HG03139 (cell line): ENCODE results near the gene FRG1.
"Not testable (repeated sequence)": the region's sequence is repeated elsewhere in the genome, so short reads cannot be mapped to it uniquely, and the experiment has no call there.

Experiments
- ATAC-seq: cut with Tn5 transposase; IDR thresholded peaks from one replicate; pipeline ENCODE4 v1.9.1; 2021; ENCODE audit not compliant: unreplicated experiment

The FRG1 gene

DNA sequence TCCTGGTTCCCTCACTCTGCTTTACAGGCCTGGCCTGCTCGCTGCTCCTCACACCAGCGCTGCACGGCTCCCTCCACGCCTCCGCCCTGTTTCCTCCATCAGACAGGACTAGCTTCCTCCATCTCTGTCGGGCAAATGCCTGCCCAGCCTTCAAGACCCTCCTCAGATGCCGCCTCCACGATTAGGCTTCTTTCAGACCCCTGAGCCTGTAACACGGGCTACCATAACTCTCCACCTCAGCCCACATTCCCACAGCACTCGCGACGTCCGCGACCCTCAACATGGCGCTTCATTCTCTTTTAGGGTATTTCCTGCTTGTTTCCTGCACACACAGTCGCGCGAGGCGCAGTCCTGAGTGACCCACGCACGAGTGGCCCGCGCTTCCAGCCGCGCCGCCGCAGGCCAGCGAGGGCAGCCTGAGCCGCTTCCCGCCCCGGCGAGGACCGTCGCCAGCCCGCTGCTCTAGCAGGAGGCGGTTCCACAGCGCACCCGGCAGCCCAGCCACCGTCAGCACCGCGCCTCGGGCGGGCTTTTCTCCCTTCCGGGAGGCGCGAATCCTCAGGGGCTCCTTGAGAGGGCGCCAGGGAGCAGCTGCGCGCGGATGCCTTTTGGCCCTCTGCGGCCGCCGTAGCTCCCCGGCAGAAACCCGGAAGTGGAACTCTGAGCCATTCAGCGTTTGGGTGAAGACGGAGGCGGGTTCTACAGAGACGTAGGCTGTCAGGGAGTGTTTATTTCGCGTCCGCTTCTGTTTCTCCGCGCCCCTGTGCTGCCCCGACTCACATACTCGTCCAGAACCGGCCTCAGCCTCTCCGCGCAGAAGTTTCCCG, at the start of gene FRG1:
Gene FRG1 (plus strand): TSS at position 695 of the 827 bp plus-strand sequence. CDS start 138 bp downstream, outside the sequence.
- peak; percentile 100 for ATAC-seq

DNA sequence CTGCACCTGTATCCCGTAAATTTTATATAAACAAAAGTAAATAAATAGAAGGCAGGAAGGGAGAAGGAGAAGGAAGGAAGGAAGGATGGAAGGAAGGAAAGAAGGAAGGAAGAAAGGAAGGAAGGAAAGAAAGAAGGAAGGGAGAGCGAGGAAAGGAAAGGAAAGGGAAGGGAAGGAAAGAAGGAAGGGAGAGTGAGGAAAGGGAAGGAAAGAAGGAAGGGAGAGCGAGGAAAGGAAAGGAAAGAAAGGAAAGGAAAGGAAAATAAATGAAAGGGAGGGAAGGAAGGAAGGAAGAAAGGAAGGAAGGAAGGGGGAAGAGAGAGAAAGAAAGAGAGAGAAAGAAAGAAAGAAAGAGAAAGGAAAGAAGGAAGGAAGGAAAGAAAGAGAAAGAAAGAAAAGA, 43.0 kb upstream of the FRG1 start:
- ATAC-seq, result no peak

DNA sequence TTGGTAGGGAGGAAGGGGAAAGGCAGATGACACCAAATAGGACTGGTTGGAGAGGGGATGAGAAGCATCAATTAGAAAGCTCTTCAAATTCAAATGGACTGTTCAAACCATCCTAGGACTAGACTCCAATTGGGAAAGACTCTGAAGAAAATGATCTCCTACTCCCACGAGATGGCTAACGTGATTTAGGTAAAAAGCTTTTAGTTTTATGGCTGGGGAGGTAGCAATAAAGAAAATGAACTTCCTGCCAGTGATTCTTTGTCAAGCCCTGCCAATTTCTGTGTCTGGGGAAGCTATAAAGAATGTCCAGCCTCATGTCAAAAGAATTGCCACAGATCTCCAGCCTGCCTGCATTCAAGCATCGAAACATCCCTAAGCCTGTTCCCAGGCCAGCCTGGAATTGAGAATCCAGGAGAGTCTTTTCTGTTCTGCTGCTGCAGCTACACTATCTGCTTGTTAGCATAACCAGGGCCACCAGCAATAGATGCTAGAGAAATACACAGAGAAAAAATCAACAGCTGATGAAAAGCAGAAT, 41.1 kb upstream of the FRG1 start:
- not testable (repeated sequence) for ATAC-seq

DNA sequence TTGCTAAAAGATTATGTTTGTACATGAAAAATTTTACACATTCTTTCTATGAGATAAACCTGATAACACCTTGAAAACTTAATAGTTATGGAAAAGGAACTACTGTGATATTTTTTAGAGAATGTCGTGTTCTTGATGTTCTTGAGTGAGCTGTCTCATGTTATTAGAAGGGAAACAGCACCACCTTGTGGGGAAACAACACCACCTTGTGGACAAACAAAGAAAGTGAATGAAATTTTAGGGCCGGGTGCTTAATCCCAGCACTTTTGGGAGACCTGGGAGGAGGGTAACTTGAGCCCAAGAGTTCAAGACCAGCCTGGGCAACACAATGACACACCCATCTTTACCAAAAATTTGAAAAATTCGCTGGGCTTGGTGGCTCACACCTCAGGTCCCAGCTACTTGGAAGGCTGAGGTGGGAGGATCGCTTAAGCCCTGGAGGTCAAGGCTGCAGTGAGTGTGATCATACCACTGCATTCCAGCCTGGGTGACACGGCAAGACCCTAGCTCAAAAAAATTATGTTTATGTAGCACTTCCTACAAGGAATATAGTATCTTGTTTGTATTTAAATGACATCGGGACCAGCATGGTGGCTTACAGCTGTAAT, 36.1 kb upstream of the FRG1 start:
- ATAC-seq, result peak; percentile 86

DNA sequence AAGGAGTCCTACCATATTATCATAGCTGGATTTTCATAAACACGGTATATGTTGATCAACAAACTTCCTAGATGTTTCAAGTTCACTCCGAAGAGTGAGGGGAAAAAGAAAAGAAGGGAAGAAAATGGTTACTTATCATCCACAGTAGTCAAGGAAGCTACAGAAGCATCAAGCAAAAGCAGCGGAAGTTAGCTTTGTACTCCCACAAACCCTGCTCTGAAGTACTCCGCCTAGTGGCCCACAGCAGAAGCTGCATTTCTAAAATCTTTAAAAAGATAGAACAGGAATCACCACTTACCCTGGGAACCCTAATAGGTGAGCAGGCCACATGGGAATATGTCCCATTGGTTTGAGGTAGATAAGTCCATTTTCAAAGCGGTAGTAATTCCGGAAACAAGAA, 28.5 kb upstream of the FRG1 start:
- ATAC-seq, result no peak

DNA sequence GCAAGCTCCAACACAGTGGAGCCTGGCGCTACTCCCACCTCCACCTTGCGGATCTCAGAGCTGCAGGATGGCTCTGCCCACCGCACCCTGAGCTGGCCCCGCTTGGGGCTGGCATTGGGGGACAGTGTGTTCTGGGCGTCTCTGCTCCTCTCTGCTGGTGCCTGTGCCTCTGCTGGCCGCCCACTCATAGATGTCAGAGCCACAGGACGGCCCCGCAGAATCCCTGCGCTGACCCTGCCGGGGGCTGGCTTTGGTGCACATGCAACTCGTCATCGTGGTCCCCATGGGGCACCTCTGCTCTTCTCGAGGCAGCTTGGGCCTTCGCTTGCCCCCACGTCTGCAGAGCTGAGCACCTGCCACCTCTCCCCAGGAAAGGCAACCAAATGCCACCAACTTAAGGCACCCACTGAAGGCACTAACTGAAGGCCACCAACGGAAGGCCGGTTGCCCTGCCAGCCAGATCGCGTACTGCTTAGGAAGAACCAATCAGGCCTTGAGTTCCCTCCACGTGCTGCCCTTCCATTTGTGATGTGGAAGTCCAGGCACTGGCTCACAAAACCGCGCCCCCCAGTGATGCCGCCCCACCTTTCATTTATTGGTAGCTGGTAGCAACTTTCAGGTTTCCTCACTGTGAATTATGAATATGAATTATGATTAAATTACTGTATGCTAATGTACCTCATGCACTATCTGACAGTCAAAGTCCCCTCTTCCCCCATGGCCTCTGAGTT, 23.3 kb upstream of the FRG1 start:
- ATAC-seq, result no peak

DNA sequence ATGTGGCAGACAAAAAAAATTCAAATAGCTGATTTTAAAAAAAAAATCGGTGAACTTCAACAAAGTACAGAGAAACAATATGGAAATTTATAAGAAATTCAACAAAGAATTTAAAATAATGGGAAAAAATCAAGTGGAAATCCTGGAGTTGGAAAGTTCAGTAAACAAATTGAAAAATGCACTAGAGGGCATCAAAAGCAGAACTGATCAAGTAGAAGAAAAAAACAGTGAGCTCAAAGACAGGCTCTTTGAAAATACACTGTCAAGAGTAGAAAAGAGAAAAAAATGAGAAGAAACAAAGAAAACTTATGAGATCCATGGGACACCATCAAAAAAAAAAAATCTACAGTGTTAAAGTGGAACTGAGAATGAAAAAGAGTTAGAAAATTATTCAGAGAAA, 19.6 kb upstream of the FRG1 start:
- no peak for ATAC-seq

DNA sequence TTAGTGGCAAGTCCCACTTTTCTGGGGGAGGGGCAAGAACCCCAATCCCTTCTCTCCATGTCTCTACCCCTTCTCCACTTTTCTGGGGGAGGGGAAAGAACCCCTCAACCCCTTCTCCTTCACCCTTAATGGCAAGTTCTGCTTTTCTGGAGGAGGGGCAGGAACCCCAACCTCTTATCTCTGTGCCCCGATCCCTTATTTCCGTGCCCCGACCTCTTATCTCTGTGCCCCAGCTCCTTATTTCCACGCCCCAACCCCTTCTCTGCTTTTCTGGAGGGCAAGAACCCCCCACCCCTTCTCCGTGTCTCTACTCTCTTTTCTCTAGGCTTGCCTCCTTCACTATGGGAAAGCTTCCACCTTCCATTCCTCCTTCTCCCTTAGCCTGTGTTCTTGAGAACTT, 13.9 kb upstream of the FRG1 start:
- not testable (repeated sequence) for ATAC-seq

DNA sequence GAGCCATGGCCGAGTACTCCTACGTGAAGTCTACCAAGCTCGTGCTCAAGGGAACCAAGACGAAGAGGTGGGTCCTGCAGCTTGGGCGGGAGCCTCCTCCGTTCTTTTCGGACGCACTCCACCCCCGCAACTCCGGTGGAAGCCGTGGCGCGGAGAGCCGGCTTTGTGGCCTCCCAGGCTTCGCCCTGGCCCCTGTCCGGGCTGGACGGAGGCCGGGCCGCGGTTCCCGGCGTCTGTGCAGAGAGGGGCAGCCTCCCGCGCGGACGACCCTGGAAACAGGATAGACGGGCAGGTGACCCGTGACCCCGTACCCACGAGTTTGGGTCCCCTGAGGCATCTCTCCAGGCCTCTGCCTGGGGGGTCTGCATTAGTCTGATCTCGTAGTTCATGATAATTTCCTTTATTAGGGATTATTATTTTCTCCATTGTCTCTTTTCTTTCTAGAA, 356 bp downstream of the FRG1 start:
- no peak for ATAC-seq

DNA sequence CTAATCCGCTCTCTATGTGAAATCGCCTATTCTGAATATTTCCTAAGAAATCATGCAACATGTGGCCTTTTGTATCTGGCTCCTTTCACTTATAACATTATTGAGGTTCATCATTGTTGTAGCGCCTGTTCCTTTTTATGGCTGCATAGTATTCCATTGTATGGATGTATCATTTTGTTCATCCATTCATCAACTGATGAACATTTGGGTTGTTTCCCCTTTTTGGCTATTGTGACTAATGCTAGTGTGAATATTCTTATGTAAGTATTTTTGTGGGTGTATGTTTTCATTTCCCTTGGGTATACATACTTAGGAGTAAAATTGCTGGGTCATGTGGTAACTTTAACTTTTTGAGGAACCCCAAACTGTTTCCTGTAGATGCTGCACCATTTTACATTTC, 1.7 kb downstream of the FRG1 start:
- ATAC-seq, result not testable (repeated sequence)

DNA sequence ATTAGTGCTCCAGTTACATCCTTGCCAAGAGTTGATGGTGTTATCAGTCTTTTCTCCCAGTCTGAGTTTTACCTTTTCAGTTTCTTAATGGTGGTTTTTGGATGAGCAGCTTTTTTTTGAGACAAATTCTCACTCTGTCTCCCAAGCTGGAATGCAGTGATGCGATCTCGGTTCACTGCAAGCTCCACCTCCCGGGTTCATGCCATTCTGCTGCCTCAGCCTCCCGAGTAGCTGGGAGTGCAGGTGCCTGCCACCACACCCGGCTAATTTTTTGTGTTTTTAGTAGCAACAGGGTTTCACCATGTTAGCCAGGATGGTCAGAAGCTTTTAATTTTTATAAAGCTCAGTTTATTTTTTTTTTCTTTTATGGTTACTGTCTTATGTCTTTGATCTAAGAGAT, 3.4 kb downstream of the FRG1 start:
- ATAC-seq, result not testable (repeated sequence)

DNA sequence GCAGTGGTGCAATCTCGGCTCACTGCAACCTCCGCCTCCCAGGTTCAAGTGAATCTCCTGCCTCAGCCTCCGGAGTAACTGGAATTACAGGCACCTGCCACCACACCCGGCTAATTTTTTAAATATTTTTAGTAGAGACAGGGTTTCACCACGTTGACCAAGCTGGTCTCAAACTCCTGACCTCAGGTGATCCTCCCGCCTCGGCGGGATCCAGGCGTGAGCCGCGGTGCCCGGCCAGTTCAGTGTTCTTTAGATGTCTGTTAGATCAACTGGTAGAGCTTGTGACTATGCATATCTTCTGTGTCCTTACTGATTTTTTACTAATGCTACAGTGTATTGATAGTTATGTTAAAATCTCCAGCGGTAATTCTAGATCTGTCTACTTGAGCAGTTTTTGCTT, 6.2 kb downstream of the FRG1 start:
- not testable (repeated sequence) for ATAC-seq

DNA sequence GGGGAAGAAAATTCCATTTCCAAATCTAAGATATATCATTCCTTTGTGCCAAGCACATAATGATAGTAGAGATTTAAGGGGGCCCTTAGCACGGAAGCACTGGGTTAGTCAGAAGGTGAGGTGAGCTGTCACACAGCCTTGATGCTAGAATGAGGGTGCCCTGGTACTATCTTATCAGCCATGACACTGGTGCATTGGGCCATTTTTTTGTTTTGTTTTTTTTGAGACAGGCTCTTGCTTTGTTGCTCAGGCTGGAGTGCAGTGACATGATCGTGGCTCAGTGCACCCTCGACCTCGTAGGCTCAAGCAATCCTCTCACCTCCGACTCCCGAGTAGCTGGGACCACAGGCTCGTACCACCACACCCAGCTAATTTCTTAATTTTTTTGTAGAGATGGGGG, 7.8 kb downstream of the FRG1 start:
- not testable (repeated sequence) for ATAC-seq

DNA sequence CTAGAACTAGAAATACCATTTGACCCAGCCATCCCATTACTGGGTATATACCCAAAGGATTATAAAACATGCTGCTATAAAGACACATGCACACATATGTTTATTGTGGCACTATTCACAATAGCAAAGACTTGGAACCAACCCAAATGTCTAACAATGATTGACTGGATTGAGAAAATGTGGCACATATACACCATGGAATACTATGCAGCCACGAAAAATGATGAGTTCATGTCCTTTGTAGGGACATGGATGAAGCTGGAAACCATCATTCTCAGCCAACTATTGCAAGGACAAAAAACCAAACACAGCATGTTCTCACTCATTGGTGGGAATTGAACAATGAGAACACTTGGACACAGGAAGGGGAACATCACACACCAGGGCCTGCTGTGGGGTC, 28.6 kb downstream of the FRG1 start:
- not testable (repeated sequence) for ATAC-seq

DNA sequence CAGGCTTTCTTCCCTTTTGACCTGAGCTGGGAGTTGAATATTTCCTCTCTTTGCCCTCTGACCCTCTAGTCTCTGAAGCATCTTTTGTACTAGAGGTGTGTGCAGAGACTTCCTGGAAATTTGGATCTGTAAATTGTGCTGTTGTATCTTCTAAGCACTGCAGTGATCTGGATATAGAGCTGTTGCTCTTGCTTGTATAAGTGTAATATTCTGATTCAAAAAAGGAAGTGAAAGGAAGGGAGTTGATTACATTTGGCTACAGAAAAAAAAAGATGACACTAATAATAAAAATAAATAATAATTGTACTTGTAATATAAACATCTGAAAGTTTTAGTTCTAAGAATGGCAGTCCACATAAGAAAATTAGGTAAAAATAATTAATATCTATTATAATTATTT, 33.0 kb downstream of the FRG1 start:
- no peak for ATAC-seq

DNA sequence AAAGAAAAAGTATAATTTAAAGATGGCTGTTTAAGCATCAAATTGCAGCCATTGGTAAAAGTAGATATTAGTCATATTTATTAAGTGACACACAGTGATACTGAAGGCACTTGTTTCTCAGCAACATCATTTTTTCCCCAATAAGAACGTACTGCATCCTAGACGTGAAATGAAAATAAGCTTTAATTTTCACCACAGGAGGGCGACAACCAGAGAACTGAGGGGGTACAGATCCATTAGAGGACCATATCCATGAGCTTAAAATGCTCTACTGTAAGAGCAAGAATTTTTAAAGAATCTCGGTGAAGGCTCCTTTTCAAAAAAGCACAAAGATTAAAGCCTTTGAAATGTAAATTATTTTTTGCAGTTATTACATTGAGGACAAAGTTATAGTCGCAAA, 33.4 kb downstream of the FRG1 start:
- ATAC-seq, result no peak

DNA sequence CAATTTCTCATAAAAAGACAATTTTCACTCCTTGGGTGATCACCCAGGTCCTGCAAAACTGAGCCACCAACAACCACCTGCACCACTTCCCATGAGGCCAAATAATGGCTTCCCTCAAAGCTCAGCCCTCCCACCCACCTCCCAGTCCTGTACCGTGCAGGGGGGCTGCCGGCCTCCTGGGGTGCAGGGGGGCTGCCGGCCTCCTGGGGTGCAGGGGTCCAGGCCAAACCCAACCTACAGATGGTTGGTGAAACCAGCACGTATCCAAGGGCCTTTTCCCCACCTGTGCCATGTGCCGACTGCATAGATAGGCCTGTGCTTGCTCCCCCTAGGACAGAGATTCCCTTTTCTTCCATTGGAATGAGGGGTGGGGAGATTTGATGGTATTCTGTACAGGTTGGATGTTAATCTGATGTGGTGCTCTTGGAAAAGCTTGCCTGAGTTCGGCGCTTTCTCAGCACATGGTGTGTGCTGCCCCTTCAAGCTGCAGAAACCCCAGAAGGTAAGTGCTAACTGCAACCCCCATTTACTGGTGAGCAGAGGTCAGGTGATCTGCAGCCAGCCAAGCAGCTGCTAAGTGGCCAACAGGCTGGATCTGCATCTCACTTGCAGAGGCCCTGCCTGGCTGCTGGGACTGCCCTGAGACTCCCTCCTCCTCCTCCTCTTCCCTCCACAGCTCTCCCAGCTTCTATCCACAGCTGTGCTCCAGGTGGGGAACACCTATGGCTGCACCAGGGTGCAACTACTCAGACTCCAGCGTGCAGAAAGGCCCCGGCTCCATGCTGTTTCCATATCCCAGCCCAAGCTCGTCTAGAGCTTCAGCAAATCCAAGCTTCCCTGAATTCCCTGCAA, 38.8 kb downstream of the FRG1 start:
- ATAC-seq, result no peak

DNA sequence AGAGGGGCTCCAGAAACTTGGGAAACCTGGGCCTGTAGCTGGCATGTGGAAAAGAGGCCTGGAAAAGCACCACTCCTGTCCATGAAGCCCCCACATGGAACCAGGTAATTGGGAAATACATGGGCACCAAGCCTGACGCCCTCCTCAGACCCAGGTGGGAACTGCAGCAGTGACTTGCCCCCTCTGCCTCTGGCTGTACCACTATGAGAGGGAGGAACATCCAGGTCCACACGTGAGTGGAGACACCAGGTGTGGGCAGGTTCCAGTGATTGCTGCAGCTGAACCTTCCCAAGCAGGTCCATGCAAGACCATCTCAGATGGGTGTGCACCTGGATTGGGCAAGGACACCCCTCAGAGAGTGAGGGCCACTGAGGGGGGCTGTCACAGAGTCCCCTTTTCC, 39.6 kb downstream of the FRG1 start:
- not testable (repeated sequence) for ATAC-seq

DNA sequence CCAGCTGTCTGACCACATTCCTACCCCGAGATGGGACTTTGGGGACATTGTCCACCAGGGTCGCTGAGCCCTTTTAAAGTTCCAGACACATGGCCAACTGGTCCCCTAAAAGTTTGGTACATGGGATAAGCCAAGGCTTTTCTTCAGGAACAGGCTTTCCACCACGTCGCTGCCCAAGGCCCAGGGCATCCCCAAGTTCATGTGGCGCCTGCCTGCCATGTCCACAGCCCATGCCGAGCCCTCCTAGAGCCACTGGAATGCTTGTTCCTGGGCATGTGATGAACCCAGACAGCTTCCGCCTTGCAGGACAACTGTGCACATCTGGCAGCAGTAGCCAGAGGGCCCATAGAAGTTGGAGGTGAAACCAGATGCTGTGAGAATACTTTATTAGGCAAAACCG, 41.3 kb downstream of the FRG1 start:
- ATAC-seq, result no peak

DNA sequence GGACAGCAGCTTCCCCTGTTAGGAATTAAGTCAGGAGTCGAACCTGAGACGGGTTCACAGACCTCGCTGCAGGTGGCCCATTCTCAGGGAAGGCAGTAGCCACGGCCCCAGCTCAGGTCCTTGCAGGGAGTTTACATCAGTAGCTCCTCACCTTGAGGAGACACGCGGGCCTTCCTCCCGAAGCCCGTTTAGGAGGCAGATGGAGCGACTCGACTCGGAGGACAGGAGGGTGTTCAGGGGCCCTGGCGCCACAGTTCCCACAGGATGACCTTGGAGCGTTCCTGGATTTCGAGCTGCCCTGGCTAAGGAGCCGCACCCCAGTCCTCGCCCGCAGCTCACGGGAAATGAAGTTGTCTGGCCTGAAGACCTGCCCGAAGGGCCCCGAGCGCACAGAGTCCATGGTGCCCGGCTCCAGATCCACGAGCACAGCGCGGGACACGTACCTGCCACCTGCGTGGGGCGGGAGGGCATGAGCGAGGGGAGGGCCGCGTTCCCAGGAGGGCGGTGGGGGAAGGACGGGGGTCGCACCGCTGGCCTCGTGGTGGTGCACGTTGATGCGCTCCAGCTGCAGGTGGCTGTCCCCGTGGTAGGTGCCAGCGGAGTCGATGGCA, 43.3 kb downstream of the FRG1 start:
- ATAC-seq, result not testable (repeated sequence)
